K562 (cell line): Measurements from ENCODE around the gene CNPY4. TPM values are rescaled to one million over a fixed set of nuclear protein-coding genes. Genes with fewer than 3 reads are reported as not detected.

Experiments
- ARNT ChIP-seq, 2 experiments: fragments of 450-650 bp; IDR thresholded peaks; 2 replicates each; pipeline ENCODE4 v1.6.1; 2016; ENCODE audit warnings: mild to moderate bottlenecking in 1 of 2
- BCOR ChIP-seq: fragments of 450-650 bp; IDR thresholded peaks from 2 replicates; pipeline ENCODE4 v1.6.1; 2016
- C11orf30 ChIP-seq: fragments of 450-650 bp; IDR thresholded peaks from 2 replicates; pipeline ENCODE4 v1.6.1; 2016; ENCODE audit warnings: low read depth, mild to moderate bottlenecking
- ETS2 ChIP-seq: IDR thresholded peaks from 2 replicates; pipeline ENCODE4 v1.6.1; 2016; ENCODE audit warnings: borderline replicate concordance, missing genetic modification characterization, mild to moderate bottlenecking, moderate library complexity, missing compliant biosample characterization; ENCODE audit not compliant: poor library complexity, severe bottlenecking
- FOXJ3 ChIP-seq: sonication (generic); formaldehyde crosslinking; IDR thresholded peaks from 2 replicates; pipeline ENCODE4 v1.4.0; 2020; ENCODE audit warnings: mild to moderate bottlenecking, missing genetic modification reagents
- GTF2A2 ChIP-seq: IDR thresholded peaks from 2 replicates; pipeline ENCODE4 v1.6.1; 2016; ENCODE audit warnings: mild to moderate bottlenecking, missing genetic modification characterization, missing compliant biosample characterization
- HDGF ChIP-seq: fragments of 450-650 bp; IDR thresholded peaks from 2 replicates; pipeline ENCODE4 v1.6.1; 2016
- JUNB ChIP-seq: fragments of 450-650 bp; formaldehyde crosslinking; conservative IDR thresholded peaks from 2 replicates; pipeline ENCODE4 v1.4.0; 2020; ENCODE audit warnings: mild to moderate bottlenecking
- NRF1 ChIP-seq, 2 experiments: fragments of 450-650 bp; IDR thresholded peaks in 1 of 2; conservative IDR thresholded peaks in 1 of 2; 2 replicates each; pipeline ENCODE4 v1.6.1; 2014; ENCODE audit warnings: mild to moderate bottlenecking in 2 of 2
- PRPF4 ChIP-seq: fragments of 200-400 bp; formaldehyde crosslinking; IDR thresholded peaks from one replicate; pipeline ENCODE4 v1.6.1; 2017; ENCODE audit warnings: low read length, low read depth, mild to moderate bottlenecking; ENCODE audit not compliant: insufficient read depth, poor library complexity, severe bottlenecking
- SLC30A9 ChIP-seq: fragments of 250-450 bp; sonication (Bioruptor Pico); IDR thresholded peaks from 2 replicates; pipeline ENCODE4 v1.8.0; 2022; ENCODE audit warnings: mild to moderate bottlenecking, moderate library complexity
- TBP ChIP-seq: optimal IDR thresholded peaks from 2 replicates; pipeline ENCODE3; 2011; ENCODE audit warnings: low read depth, low read length, improper control_type of control experiment
- TEAD4 ChIP-seq, 2 experiments: sonication (generic) in 1 of 2; formaldehyde crosslinking in 1 of 2; IDR thresholded peaks; 2 replicates each; pipeline versions ENCODE4 v1.6.1 to v1.8.0; 2012 to 2022; ENCODE audit warnings: borderline replicate concordance in 1 of 2, inconsistent platforms in 1 of 2, low read length in 1 of 2, mild to moderate bottlenecking in 1 of 2, missing genetic modification reagents in 1 of 2
- TRIM24 ChIP-seq, 2 experiments: fragments of 450-650 bp; IDR thresholded peaks; 2 replicates each; pipeline ENCODE4 v1.6.1; 2016
- ZBTB1 ChIP-seq: sonication (generic); formaldehyde crosslinking; IDR thresholded peaks from 2 replicates; pipeline ENCODE4 v1.8.1; 2023; ENCODE audit warnings: missing genetic modification reagents, low read depth, mild to moderate bottlenecking, borderline replicate concordance
- ZBTB8A ChIP-seq: fragments of 450-650 bp; IDR thresholded peaks from 2 replicates; pipeline ENCODE4 v1.6.1; 2018; ENCODE audit warnings: mild to moderate bottlenecking, moderate library complexity; ENCODE audit not compliant: partially characterized antibody
- ZNF212 ChIP-seq: fragments of 450-650 bp; formaldehyde crosslinking; IDR thresholded peaks from 2 replicates; pipeline ENCODE4 v1.4.0; 2020; ENCODE audit warnings: mild to moderate bottlenecking
- ZNF324 ChIP-seq: fragments of 250-450 bp; sonication (Bioruptor Pico); IDR thresholded peaks from 2 replicates; pipeline ENCODE4 v1.4.0; 2020; ENCODE audit warnings: mild to moderate bottlenecking
- ZNF384 ChIP-seq: IDR thresholded peaks from 2 replicates; pipeline ENCODE4 v1.6.1; 2012; ENCODE audit warnings: low read depth, low read length, improper control_type of control experiment
- ZNF668 ChIP-seq: fragments of 250-450 bp; sonication (Bioruptor Pico); IDR thresholded peaks from 2 replicates; pipeline ENCODE4 v1.8.0; 2022; ENCODE audit warnings: mild to moderate bottlenecking, inconsistent platforms
- ZNF699 ChIP-seq: fragments of 250-450 bp; sonication (Bioruptor Pico); IDR thresholded peaks from 2 replicates; pipeline ENCODE4 v1.8.0; 2021; ENCODE audit warnings: mild to moderate bottlenecking, moderate library complexity; ENCODE audit not compliant: insufficient replicate concordance
- ZNF830 ChIP-seq: fragments of 250-450 bp; sonication (Bioruptor Pico); IDR thresholded peaks from 2 replicates; pipeline ENCODE4 v1.5.0; 2021; ENCODE audit warnings: mild to moderate bottlenecking
- polyA plus RNA-seq, 8 experiments: library from polyadenylated mRNA; depleted of rRNA in 4 of 8; stranded (reverse) in 5 of 8; unstranded in 3 of 8; fragments of >200 nt; fragmentation: Nextera tagmentation in 2 of 8; fragmentation: Illumina TruSeq in 1 of 8; extraction: Ambion mirVana in 2 of 8; extraction: Trizol in 1 of 8; gene quantifications; 2 replicates each; pipeline versions ENCODE4 v1.2.1 to v1.2.3, GENCODE V29; 2011 to 2014; ENCODE audit warnings: inconsistent platforms in 1 of 8, missing spikeins in 1 of 8
- total RNA-seq, 7 experiments: library from RNA; depleted of rRNA in 6 of 7; stranded (reverse); fragments of >200 nt in 6 of 7; fragmentation: Illumina TruSeq in 2 of 7; extraction: Trizol in 2 of 7; gene quantifications; 2 replicates each; pipeline versions ENCODE4 v1.2.1 to v1.2.3, GENCODE V29; 2011 to 2021; ENCODE audit warnings: low replicate concordance in 1 of 7
- TF ChIP-seq, protein P1 (sequence below): fragments of 250-450 bp; sonication (Bioruptor Pico); IDR thresholded peaks from 2 replicates; pipeline ENCODE4 v1.4.0; 2020; ENCODE audit warnings: mild to moderate bottlenecking, moderate library complexity
- TF ChIP-seq, protein P2 (sequence below): sonication (generic); formaldehyde crosslinking; IDR thresholded peaks from 2 replicates; pipeline ENCODE4 v1.8.0; 2022; ENCODE audit warnings: mild to moderate bottlenecking, low read depth, missing genetic modification reagents
- TF ChIP-seq, protein P3 (sequence below): fragments of 250-450 bp; sonication (Bioruptor Pico); IDR thresholded peaks from 2 replicates; pipeline ENCODE4 v1.5.0; 2021
- TF ChIP-seq, protein P4 (sequence below): sonication (generic); formaldehyde crosslinking; IDR thresholded peaks from 2 replicates; pipeline ENCODE4 v1.5.0; 2020; ENCODE audit warnings: missing genetic modification reagents

CNPY4 gene
- total and polyA plus RNA-seq, 9 of the 15 experiments (the other 6 are each of a cell fraction or from before 2014, with no cell fraction given): 1.9 to 11.2 (median 7.0) TPM

DNA sequence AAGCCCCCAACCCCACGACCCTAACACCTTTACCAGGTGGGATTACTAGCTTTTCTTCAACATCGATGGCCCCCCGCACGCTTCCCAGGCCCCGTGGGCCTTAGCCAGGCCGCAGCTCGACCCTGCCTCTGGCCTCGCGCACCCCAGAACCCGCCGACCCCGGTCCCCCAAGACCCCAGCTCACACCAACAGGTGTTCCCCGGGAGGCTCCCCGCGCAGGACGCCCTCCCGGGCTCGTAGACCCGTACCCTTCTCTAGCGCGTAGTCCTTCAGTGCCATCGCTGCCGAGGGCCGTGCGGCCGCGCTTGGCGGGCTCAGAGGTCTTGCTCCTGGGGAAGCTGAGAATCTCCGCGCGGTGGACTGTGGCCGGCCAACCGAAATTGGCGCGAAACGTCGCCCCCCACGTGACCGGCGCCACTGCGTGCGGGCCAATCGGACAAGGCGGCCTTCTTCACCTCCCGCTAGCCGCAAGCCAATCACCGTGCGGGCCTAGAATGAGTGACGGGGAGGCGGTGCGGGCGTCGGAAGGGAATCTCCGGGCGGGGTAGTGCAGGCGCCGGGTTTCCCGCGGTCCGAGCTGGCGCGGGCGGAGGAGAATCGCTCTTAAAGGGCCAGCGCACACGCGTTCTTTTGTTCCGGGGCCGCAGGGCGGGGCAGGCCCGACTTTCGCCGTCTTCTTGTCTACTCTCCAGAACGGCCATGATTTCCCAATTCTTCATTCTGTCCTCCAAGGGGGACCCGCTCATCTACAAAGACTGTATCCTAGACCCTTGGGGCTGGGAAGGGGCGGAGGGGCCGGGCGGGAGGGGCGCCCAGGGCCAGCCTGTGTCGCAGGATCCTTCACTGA lies 18.2 kb upstream of the CNPY4 start, which contains the start of the genes AP4M1 and MCM7 (continued):
- TF ChIP-seq PRPF4 (no peak), HDGF (no peak), FOXJ3 (CRISPR knock-in tag) (no peak), ZNF830 (no peak), ETS2 (tag) (no peak), ZBTB8A (no peak), TEAD4 (IDR thresholded peaks at IDR 0.05; ENCODE audit: low read length) (no peak; the same call in 1 of the 2 replicates), TEAD4 (CRISPR knock-in tag; IDR thresholded peaks at IDR 0.05; ENCODE audit: borderline replicate concordance) (no peak), ZNF212 (no peak), SLC30A9 (CRISPR knock-in tag) (no peak), NRF1 (conservative IDR thresholded peaks at IDR 0.05 in 1 of 2, IDR thresholded peaks at IDR 0.05 in 1 of 2) (peak; percentile 85 to 88), C11orf30 (peak; percentile 73), ZNF668 (CRISPR knock-in tag) (peak; percentile 55; the same call in 1 of the 2 replicates), ZNF384 (no peak), ZBTB1 (CRISPR knock-in tag) (peak; percentile 63; the same call in 1 of the 2 replicates), TBP (no peak), ZNF324 (CRISPR knock-in tag) (no peak), ARNT (IDR thresholded peaks at IDR 0.05) (no peak), ZNF699 (CRISPR knock-in tag) (no peak), GTF2A2 (tag) (no peak), TRIM24 (IDR thresholded peaks at IDR 0.05) (peak in 1 of 2 experiments; percentile 59; a peak in 2 of 4 replicates), JUNB (CRISPR knock-in tag) (no peak), BCOR (no peak)
- TF ChIP-seq, protein P1, sequence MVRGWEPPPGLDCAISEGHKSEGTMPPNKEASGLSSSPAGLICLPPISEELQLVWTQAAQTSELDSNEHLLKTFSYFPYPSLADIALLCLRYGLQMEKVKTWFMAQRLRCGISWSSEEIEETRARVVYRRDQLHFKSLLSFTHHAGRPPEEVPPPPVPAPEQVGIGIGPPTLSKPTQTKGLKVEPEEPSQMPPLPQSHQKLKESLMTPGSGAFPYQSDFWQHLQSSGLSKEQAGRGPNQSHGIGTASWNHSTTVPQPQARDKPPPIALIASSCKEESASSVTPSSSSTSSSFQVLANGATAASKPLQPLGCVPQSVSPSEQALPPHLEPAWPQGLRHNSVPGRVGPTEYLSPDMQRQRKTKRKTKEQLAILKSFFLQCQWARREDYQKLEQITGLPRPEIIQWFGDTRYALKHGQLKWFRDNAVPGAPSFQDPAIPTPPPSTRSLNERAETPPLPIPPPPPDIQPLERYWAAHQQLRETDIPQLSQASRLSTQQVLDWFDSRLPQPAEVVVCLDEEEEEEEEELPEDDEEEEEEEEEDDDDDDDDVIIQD: no peak
- TF ChIP-seq, protein P2, sequence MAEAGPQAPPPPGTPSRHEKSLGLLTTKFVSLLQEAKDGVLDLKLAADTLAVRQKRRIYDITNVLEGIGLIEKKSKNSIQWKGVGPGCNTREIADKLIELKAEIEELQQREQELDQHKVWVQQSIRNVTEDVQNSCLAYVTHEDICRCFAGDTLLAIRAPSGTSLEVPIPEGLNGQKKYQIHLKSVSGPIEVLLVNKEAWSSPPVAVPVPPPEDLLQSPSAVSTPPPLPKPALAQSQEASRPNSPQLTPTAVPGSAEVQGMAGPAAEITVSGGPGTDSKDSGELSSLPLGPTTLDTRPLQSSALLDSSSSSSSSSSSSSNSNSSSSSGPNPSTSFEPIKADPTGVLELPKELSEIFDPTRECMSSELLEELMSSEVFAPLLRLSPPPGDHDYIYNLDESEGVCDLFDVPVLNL (CRISPR knock-in tag): peak; percentile 96
- TF ChIP-seq, protein P3, sequence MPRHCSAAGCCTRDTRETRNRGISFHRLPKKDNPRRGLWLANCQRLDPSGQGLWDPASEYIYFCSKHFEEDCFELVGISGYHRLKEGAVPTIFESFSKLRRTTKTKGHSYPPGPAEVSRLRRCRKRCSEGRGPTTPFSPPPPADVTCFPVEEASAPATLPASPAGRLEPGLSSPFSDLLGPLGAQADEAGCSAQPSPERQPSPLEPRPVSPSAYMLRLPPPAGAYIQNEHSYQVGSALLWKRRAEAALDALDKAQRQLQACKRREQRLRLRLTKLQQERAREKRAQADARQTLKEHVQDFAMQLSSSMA: no peak
- TF ChIP-seq, protein P4, sequence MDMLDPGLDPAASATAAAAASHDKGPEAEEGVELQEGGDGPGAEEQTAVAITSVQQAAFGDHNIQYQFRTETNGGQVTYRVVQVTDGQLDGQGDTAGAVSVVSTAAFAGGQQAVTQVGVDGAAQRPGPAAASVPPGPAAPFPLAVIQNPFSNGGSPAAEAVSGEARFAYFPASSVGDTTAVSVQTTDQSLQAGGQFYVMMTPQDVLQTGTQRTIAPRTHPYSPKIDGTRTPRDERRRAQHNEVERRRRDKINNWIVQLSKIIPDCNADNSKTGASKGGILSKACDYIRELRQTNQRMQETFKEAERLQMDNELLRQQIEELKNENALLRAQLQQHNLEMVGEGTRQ (CRISPR knock-in tag): peak; percentile 100
